HG03457 (cell line): ENCODE measurements around the gene RND2.
A peak's percentile ranks its signal among the peaks of the same experiment; 100 is the strongest.
"Not testable (repeated sequence)": the region's sequence is repeated elsewhere in the genome, so short reads cannot be mapped to it uniquely, and the experiment has no call there.

Experiments
- ATAC-seq: cut with Tn5 transposase; IDR thresholded peaks from one replicate; pipeline ENCODE4 v1.9.1; 2021; ENCODE audit warnings: moderate number of reproducible peaks; ENCODE audit not compliant: unreplicated experiment

Gene RND2, protein sequence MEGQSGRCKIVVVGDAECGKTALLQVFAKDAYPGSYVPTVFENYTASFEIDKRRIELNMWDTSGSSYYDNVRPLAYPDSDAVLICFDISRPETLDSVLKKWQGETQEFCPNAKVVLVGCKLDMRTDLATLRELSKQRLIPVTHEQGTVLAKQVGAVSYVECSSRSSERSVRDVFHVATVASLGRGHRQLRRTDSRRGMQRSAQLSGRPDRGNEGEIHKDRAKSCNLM

DNA sequence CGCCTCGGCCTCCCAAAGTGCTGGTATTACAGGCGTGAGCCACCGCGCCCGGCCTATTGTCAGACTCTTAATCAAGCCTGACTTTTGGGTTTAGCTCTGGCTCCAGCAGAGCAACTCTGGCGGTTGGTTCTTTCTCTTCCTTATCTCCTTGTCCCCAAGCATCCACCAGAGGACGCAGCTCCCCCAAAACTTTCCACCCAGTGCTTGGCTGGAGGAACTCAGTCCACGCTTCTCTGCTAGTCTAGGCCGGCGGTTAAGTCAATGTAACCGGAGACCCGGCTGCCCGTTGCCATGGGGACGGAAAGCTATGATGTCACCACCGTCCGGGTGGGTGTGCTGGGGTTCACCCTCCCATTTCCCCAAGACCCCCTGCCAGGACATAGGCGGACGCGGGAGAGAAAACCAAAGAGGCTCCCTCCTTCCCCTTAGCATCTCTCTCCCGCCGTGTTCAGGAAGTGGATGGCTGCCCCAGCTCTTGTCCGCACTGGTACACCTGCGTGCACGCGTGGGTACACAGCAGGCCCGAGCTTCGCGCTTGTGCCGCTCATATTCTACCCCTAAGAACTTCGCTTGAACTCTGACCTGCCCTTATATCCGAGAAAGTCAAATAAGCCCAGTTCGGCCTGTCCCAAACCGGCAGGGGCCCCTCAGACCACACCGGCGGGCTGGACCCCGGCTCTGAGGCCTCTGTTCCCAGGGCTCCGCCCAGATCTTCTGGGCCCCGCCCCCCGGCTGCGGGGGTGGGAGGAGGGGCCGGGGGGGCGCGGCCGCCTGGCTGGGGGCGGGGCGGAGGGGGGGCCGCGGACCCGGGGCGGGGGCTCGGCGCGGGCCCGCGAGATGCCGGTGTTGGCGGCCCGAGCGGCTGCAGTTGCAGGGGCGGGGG, at the start of gene RND2:
Gene RND2, plus strand, starts transcription at position 825 of the 883 bp plus-strand sequence. CDS start 117 bp downstream, outside the sequence.
- ATAC-seq = no peak

DNA sequence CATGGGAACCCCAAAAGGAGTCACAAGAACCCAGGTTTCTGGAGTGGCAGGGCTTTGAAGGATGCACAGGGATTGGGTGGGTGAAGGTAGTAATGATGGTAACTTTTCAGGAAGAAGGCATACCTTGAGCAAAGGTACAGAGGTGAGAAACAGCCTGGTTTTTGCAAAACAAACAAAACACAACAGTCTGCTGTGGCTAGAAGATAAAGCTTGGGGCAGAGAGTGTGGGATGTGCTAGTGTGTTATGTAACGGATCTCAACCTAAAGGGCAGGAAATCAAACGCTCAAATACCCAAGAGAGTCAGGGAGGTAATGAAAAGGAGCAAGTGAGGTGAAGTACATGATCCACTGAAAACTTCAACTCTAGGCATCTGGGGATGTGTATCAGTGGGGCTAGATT, 49.8 kb upstream of the RND2 start:
- no peak for ATAC-seq

DNA sequence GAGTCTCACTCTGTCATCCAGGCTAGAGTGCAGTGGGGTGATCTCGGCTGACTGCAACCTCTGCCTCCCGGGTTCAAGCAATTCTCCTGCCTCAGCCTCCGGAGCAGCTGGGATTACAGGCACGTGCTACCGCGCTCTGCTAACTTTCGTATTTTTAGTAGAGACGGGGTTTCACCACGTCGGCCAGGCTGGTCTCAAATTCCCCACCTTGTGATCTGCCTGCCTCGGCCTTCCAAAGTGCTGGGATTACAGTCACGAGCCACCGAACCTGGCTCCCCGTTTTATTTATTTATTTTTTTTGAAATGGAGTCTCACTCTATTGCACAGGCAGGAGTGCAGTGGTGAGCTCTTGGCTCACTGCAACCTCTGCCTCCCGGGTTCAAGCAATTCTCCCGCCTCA, 49.3 kb upstream of the RND2 start:
- not testable (repeated sequence) for ATAC-seq

GRCh38 chr17:42979511-42980273, 45.3 kb upstream of the RND2 start, which contains the start of gene PTGES3L:
Gene PTGES3L, minus strand, starts transcription at chr17:42980080. Its CDS starts 27 bp downstream, at chr17:42980053.
- no peak for ATAC-seq

DNA sequence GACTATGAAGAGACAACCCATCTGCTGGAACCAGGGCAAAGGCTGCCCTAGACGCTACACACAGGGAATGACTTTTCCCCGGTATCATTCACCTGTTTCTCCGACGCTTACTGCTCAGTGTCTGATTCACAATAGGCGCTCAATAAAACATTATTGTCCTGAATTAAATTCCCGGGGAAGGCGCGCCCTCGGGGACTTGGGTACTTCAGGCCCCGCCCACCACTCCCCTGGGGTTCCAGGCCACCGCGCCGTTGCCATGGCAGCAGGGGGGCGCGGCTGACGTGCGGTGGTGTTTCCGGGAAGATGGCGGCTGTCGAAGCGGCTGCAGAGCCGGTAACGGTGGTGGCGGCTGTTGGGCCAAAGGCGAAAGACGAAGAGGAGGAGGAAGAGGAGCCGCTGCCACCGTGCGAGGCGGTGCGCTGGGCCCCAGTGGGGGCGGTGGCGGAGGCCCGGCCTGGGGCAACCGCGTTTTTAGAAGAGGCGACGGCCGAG, 44.7 kb upstream of the RND2 start, which contains the start of gene RUNDC1:
Gene RUNDC1, plus strand, starts transcription at position 292 of the 492 bp plus-strand sequence. Its CDS starts 12 bp downstream, at position 304.
- ATAC-seq = peak; percentile 40

- ATAC-seq = peak; percentile 24
These were observed 44.1 kb upstream of the RND2 start for GRCh38 chr17:42980766-42981397.

DNA sequence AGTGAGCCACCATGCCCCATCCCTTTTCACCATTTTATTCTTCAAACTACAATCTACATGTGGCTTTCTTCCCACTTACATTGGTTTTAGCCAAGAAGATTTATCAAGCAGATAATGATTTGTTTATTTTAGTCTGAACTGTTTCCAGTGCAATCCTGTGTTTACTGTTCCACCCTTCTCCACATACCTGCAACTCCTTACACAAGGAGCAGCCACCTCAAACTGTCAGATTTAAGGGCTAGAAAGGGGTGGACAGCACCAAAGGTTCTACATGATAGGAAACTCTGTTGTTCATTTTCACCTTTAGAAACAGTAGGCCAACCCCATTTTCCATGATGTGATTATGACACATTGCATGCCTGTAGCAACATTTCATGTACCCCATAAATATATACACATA, 42.8 kb upstream of the RND2 start:
- ATAC-seq = no peak

DNA sequence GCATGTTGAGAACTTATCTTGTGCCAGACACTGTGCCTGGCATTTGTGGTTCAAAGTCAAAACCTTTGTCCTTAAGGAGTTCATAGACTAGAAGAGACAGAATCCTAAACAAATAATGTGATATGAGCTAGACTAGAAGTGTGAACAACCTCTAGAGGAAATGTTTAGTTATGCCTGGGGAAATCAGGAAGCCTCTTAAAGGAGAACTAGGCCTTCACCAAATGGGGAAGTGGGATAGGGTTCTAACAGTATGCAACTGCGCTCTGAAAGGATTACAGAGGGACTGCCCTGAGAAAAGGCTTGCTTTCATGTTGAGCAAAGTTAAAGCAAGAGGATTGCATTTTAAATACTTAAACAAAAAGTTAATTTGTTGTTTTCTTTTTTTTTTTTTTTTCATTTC, 39.8 kb upstream of the RND2 start:
- no peak for ATAC-seq

GRCh38 chr17:42989141-42989540, 35.9 kb upstream of the RND2 start:
- no peak for ATAC-seq

- ATAC-seq = no peak
These were observed 35.0 kb upstream of the RND2 start for GRCh38 chr17:42989726-42990652.

GRCh38 chr17:42991471-42991870, 33.6 kb upstream of the RND2 start:
- ATAC-seq = no peak

DNA sequence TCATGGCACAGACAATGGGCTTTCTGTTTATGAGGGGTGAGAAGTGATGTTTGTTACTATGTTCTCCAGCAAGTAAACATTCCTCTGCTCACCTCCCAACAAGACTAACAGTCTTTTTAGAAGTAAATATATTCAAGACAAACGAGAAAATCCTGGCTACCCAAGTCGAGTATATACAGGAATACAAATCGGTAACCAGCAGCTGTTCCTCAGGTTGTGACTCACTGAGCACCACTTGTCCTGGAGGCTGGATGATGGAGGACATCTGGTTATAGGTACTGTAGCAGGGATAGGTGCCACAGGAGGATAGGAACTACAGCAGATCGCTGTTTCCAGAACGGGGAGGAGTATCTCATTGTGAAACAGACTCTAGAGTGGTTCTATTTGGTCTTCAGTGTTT, 32.2 kb upstream of the RND2 start:
- no peak for ATAC-seq

GRCh38 chr17:42993913-42994312, 31.1 kb upstream of the RND2 start:
- not testable (repeated sequence) for ATAC-seq

GRCh38 chr17:42997390-42997983, 27.5 kb upstream of the RND2 start:
- no peak for ATAC-seq

DNA sequence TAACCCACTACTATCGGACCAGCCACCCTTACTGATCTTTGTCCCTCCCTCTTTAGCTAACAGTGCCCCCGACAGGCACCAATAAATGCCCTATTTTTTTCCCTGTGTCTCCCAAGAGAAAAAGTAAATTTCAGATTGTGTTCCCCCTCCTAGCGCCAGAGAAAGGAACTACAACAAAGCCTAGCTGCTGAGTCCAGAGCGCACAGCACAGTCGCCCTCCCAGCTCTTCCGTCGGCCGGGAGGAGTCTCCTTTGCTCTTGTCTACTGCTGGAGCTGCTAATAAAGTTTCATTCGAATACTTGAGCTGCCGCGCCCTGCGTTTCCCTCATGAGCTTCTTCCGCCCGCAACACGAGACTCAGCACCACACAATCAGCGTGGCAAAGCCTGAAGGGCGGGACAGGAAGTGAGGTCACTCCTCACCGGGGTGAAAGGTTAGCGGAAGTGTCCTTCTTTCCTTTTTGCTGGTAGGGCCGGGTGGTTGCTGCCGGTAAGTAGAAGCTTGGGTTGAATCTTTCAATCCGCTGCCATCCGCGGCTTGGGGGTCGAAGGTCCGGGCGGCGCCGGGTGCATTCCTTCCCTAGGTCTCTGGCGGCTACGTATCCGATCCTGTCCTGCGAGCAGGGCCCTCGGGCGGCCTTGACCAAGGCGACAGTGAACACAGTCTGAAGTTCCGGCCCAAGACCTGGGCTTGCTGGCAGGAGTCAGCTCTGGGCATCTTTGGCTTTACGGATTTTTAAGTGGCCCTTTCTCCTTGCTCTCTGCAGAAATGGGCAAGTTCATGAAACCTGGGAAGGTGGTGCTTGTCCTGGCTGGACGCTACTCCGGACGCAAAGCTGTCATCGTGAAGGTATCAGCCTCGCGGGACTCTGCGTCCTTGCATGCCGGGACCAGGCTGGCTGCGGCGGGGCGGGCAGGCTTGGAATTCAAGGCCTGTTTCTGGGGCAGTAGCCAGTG, 26.8 kb upstream of the RND2 start, which contains the start of gene RPL27:
Gene RPL27, plus strand, starts transcription at position 436 of the 955 bp plus-strand sequence. Its CDS starts 332 bp downstream, at position 768.
- peak; percentile 83 for ATAC-seq

GRCh38 chr17:42999003-42999525, 26.0 kb upstream of the RND2 start:
- ATAC-seq = no peak

GRCh38 chr17:43000894-43001293, 24.1 kb upstream of the RND2 start:
- not testable (repeated sequence) for ATAC-seq
